GM19238 (cell line): Measurements from ENCODE around the gene FKBP8.
"Not testable (repeated sequence)": the region's sequence is repeated elsewhere in the genome, so short reads cannot be mapped to it uniquely, and the experiment has no call there.

Experiments used
- DNase-seq: peaks from one replicate; pipeline ENCODE4 v3.0.0; 2011; ENCODE audit warnings: low spot score; ENCODE audit not compliant: insufficient read length

Gene FKBP8

DNA sequence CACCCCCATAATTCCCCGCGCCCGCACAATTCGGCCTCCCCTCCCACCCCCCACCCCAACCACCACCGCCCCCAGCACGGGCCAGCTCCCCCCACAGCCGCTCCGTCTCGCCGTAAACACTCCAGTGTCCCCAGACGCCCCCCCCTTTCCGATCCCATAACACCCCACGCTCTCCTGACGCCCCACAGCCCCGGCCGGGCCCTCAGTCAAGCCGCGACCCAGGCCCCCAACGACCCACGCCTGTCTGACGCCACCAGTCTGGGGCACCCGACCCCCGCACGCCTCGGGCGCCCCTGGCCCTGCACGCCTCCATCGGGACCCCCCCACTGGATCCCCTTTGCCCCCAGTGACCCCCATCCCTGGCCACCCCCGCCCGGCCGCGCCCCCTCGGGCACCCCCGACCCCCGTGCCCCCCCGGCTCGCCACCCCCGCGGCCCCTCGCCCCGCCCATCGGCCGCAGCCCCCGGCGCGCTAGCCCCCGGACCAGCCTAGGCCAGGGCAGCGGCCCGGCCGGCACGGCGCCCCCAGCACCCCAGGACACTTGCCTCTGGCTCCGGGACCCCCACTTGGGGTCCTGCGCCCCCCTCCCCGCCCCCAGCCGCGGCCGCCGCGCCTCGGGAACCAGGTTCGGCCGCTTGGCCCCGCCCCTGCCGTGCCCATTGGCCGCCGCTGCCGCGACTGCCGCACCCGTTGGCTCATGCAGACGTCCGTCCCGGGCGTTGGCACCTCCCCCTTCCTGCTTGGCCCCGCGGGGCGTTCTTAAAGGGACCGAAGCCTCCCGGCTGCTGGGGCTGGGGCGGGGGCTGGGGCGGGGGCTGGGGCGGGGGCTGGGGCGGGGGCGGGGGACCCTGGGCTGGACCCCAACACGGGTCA lies at the start of gene FKBP8:
Gene FKBP8, minus strand, starts transcription at position 633 of the 873 bp plus-strand sequence. CDS start 1,603 bp downstream, outside the sequence.
- DNase-seq, result peak; percentile 99

DNA sequence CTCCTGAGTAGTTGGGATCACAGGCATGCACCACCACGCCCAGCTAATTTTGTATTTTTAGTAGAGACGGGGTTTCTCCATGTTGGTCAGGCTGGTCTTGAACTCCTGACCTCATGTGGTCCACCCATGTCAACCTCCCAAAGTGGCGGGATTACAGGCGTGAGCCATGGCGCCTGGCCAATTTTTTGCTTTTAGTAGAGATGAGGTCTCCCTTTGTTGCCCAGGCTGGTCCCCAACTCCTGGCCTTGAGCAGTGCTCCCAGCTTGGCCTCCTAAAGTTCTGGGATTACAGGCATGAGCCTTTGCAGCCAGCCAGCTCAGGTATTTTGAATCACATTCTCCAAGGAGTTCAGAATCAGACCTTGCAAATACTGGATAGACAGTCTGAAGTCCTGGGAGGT lies 49.4 kb upstream of the FKBP8 start:
- DNase-seq, result not testable (repeated sequence)

DNA sequence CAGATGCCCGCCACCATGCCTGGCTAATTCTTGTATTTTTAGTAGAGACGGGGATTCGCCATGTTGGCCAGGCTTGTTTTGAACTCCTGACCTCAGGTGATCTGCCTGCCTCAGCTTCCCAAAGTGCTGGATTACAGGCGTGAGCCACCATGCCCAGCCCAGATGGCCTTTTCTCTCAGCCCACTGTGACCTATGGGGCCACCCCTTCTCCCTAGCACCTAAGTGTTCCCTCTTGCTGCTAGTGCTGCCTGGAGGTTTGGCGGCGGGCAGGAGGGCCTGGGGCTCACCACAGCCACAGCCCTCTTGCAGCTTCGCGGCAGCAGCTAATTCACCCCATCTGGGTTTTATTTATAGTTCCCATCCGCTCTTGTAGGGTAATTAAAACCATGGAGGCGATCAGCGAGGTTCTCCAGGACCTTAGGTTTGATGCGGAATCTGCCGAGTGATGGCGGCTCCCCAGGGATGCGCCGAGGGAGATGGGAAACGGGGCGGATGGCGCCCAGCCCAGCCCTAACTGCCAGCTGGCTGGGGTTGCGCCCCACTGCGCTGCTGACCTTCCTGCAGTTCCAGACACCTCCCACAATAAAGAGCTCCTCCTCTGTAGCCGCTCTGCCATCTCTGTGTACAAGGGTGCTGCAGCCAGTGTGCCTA lies 48.5 kb upstream of the FKBP8 start:
- DNase-seq, result no peak

DNA sequence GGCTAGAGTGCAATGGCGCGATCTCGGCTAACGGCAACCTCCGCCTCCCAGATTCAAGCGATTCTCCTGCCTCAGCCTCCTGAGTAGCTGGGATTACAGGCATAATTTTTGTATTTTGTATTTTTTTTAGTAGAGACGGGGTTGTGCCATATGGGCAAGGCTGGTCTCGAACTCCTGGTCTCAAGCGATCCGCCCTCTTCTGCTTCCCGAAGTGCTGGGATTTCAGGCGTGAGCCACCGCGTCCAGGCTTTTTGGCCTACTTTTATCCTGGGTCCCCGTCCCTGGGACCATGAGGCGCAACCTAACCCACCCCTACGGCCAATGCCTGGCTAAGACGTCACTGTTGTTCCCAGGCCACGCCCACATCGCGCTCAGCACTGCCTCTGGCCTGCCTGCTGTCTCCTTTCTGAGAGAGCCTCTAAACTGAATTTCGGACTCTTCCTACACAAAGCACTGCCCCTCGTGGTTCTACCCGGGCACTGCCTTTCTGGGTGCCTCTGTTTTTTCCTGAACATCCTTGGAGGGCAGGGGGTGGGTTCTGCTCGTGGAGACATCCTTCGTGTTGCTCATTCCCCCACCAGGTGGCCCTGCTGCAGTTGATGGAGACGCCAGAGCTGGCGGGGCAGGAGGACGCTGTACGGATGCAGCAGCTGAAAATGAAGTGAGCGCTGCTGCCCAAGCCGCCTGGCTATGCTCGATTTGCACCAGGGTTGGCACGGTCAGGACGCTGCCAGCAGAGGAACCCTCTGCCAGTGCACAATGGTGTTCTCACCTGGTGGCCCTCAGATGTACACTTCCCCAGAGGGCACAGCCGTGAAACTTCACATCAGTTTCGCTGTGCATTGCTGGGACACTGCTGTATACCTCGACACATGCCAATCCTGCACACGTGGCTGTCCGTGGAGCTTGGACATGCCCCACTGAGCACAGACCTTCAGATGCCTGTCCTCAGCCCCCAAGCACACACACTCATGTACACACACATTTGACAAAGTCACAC lies 47.2 kb upstream of the FKBP8 start:
- DNase-seq, result no peak

DNA sequence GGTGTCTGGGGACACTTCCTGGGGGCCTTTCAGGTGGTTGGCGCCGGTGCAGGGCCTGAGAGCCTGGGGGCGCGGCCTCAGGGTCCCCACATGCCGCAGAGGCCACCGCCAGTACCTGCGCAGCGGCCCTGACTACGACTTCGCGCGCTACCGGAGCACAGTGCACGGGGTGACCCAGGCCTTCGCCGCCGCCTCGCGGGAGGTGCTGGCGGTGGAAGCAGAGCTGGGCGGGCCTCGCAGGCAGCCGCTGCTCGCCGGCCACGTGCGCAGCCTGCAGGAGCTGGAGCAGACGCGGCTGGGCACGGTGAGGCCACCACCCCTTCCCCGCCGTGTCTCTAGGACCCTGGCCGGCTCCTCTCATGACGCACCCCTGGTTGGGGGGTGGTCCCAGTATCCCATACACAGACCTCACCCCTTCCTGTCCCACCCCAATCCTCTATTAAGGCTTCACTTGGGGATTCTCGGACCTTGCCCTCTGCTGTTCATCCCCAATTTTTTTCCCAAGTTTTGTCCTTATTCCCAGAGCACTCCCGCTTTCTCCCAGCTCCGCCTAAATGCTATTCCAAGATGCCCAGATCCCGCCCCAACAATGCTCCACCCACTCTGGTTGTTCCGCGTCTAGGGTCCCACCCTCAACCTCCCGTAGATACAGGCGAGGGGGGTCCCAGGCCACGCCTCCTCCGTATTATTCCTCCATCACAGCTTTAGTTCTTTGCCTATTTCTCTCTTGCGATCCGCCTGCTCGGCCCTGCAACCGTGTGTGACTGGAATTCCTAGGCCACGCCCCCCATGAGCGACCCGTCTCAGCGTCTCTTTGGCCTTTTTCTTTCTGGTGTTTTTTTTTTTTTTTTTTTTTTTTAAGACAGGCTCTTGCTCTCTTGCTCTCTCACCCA lies 46.3 kb upstream of the FKBP8 start:
- peak; percentile 65 for DNase-seq

DNA sequence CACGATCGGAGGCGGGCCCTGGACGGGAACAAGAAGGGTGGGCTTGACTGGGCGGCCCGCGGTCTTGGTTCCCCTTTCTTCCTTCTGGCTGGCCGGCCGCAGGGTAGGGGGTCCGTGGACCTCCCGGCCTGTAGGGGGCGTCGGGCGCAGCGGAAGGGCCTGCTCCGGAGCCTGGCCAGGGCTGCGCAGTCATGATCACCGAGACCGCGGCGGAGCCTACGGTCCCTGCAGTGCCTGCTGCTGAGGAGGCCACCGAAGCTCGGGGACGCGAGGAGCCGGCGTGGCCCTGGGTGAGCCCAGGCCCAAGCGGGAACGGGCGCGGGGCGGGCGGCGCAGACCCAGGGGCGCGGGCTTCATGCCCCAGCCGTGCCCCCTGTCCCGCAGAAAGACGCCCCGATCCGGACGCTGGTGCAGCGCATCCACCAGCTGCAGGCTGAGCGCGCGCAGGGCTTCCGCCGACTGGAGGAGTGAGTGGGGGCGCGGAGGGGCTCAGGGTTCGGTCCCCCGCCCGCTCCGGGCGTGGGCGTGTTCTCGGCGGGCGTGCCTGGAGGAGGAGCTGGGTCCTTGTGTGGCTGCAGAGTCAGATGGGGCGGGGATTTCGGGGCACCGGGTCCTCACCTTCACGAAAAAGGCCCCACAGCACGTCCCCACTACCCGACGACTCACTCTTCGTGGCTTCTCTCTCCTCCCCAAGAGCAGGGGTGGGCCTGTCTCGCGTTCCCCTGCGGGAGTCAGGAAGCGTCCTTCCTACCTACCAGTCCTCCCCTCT lies 45.4 kb upstream of the FKBP8 start, which contains the start of gene REX1BD:
Gene REX1BD, plus strand, starts transcription at position 188 of the 769 bp plus-strand sequence. Its CDS starts 4 bp downstream, at position 192.
- DNase-seq, result peak; percentile 73

DNA sequence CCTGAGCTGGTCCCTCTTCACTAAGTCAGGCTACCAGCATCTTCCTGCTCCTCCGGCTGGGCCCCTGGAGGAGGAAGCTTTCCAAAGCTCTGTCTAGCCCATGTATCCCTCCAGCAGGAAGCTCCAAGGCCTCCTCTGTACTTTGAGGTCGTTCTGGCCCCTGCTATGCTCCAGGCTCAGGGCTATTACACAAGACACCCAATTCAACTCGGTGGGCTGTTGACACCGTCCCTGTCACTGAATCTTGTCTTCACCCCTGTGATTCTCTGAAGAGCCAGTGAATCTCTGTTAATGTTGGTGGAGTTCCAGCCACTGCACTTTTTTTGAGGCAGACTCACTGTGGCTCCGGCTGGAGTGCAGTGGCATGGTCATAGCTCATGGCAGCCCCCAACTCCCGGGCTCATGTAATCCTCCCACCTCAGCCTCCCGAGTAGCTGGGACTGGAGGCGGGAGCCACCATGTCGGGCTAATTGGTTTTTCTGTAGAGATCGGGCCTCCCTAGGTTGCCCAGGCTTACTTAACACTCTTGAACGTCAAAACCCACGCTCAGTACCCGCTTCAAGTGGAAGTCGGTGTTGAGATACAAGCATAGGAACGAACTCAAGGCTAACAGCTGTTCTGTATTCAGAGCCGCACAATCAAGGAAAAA lies 44.7 kb upstream of the FKBP8 start:
- DNase-seq, result no peak

DNA sequence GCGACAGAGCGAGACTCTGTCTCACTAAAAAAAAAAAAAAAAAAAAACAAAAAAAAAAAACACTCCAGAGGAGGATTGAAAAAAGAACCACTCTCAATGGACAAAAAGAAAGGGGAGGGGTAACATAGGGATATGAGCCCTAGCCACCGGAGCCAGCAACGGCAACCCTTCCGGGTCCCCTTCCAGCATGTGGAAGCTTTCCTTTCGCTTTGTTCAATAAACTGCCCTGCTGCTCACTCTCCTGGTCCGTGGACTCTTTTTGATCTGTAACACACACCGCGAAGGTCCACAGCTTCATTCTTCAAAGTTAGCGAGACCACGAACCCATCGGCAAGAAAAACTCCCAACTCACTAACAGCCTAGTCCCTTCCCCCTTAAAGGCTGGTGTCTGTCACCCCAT lies 44.2 kb upstream of the FKBP8 start:
- DNase-seq, result no peak

DNA sequence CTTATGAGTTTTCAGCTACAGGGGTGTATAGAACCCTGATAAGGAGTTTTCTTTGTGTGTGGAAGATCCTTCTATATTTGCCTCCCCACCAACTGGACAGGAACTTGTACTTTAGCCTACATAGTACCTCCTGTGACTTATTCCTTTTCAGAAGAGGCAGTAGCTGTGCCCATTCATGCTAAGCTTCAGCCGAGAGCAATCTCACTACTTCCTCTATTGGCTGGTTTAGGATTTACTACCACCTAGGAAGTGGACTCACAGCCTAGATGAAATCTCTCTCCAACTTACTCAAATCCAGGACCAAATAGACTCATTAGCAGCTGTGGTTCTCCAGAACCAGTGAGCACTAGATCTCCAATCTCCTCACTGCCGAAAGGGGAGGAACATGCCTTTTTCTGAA lies 42.9 kb upstream of the FKBP8 start:
- DNase-seq, result no peak

DNA sequence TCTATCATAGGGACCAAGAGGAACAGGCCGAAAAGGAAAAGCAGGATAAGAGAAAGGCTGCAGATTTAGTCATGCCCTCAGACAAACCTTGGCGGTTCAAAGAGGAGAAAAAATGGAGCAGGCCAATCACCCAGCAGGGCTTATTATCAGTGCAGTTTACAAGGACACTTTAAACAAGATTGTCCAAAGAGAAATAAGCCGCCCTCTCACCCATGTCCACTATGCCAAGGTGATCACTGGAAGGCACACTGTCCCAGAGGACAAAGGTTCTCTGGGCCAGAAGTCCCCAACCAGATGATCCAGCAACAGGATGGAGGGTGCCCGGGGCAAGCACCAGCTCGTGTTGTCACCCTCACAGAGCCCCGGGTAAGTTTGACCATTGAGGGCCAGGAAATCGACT lies 36.9 kb upstream of the FKBP8 start:
- no peak for DNase-seq

DNA sequence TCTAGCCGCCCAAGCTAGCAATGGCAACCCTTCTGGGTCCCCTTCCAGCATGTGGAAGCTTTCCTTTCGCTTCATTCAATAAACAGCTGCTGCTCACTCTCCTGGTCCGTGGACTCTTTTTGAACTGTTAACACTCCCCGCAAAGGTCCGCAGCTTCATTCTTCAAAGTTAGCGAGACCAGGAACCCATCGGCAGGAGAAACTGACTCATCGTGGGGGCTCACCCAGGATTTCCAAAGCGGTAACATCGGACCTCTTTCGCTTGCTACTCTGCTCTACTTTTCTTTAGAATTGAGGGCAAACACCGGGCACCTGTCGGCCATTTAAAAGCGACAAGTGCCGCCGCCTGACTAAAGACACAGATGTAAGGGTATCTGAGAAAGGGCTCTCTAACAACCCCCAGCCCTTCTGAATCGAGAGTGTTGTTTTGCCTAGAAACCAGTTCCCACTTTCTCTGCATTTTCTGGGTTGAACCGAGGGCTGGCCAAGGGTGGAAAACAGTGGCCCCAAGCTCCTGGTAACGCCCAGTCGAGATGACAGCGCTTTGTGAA lies 34.1 kb upstream of the FKBP8 start:
- no peak for DNase-seq

DNA sequence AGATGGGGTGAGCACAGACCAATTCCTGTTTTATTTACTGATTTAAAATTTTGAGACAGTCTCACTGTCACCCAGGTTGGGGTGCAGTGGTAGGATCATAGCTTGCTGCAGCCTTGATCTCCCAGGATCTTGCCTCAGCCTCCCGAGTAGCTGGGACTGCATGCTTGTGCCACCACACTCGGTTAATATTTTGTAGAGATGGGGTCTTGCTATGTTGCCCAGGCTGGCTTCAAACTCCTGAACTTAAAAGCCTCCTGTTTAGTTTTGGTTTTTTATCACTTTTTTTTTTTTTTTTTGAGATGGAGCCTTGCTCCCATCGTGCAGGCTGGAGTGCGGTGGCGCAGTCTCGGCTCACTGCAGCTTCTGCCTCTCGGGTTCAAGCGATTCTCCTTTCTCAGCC lies 33.0 kb upstream of the FKBP8 start:
- DNase-seq, result no peak

DNA sequence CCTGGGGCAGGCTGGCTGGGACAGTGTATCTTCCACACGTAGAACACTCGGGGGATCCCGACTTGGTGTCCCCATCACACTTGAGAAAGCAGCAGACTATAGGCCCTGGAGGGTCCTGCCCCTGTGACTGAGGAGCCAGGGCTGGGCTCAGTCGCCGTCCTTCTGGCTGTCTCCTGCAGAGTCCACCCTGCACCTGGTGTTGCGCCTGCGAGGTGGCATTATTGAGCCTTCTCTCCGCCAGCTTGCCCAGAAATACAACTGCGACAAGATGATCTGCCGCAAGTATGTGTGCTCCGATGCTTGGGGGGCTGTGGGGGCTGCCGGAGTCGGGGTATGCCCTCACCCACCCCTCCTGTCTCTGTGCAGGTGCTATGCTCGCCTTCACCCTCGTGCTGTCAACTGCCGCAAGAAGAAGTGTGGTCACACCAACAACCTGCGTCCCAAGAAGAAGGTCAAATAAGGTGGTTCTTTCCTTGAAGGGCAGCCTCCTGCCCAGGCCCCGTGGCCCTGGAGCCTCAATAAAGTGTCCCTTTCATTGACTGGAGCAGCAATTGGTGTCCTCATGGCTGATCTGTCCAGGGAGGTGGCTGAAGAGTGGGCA lies 31.4 kb upstream of the FKBP8 start:
- no peak for DNase-seq

DNA sequence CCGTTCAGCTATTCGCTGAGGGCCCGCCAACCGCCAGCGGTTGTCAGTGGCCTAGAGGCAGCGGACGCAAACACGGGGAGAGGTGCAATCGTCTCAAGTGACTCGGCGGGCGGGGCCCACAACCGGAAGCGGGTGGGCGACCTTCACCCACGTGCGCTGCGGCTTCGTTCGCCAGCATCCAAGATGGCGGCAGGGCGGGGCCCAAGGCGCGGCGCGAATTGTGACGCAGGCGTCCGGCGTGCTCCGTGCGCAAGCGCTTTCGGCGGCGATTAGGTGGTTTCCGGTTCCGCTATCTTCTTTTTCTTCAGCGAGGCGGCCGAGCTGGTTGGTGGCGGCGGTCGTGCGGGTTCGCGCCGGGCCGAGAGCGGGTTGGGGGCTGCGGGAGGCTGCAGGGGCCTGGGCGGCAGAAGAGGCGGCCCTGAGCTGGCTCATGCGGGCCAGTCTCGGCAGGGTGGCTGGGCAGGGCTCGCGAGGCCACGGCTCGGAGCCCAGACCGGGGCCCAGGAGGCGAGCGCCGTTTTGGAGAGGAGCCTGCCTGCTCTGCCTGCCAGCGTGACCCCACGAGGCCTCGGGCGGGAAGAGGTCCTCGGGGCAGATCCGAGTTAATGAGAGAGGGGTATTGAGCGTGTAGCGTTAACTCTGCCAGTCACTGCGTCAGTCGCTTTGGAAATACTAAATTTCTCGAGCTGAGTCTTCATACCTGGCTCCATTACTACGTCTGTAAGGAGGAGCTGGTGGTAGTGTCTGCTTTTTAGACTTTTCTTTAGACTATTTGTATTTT lies 28.4 kb upstream of the FKBP8 start, which contains the start of gene UBA52:
Gene UBA52, plus strand, starts transcription at position 294 of the 781 bp plus-strand sequence. CDS start 1,444 bp downstream, outside the sequence.
- peak; percentile 88 for DNase-seq

DNA sequence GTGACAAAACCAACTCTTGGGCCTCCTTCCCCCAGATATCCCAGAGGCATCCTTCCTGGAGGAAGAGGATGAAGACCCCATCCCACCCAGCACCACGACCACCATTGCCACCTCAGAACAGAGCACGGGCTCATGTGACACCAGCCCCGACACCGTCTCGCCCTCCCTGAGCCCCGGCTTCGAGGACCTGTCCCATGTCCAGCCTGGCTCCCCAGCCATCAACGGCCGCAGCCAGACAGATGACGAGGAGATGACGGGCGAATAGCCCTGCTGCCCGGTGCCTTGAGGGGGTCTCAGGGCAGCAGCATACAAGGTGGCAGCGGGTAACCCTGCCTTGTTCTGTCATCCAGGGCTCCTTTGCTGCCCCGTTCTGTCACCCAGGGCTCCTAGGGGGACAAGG lies 25.0 kb upstream of the FKBP8 start:
- DNase-seq, result no peak

DNA sequence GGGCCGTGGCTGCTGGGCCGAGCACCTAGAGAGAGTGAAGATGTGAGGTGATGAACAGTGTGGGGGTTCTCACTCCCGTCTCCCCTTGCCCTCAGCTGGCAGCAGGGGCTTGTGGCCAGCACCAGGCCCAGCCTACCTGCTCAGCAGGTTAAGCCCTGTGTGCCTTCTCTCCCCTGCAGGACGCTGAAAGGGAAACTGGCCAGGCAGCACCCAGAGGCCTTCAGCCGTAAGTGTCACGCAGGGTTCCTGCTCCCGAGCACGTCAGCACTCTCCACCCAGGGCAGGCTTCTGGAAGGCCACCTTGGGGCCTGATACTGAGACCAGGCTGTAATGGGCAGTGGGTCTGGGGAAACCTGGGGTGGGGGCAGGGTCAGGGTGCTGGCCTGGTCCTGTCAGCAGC lies 23.6 kb upstream of the FKBP8 start:
- no peak for DNase-seq

DNA sequence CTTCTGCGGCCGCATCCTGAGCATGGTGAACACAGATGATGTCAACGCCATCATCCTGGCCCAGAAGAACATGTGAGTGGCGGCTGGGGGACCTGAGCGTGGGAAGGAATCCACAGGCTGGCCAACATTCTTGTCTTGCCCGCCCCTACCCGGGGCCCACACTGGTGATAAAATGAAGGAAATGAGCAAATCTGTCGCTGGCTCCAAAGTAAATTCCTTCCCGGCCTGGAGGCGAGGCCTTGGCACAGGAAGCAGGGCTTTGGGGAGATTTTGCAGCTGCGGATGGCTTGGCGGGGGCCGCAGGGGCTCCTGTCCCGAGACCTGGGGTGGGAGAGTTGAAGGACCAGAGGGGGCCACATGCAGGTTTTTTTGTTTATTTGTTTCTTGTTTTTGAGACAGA lies 18.7 kb upstream of the FKBP8 start:
- DNase-seq, result no peak

DNA sequence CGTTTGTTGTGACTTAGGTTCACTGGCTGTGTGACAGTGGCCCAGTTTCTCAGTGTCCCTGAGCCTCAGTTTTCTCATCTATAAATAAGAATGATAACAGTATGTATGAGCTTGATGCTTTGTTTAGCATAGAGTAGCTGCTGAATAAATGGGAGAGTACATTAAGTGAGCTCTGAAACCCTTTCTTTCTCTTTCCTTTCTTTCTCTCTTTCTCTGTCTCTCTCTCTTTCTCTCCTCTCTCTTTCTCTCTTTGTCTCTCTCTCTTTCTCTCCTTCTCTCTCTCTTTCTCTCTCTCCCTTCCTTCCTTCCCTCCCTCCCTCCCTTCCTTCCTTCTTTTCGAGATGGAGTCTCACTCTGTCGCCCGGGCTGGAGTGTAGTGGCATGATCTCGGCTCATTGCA lies 16.3 kb upstream of the FKBP8 start:
- no peak for DNase-seq
